Upper lobe of left lung (tissue), 6 donors: Measurements from ENCODE around the gene PRMT9. TPM values are rescaled to one million over a fixed set of nuclear protein-coding genes. Genes with fewer than 3 reads are reported as not detected.

Source experiments
- ATAC-seq, 2 donors: fragments of 200-7000 bp; cut with Tn5 transposase; one replicate each; pipeline ENCODE4 v1.9.1; 2022; ENCODE audit warnings: mild to moderate bottlenecking in 2 of 2, moderate library complexity in 2 of 2; ENCODE audit not compliant: low FRiP score in 2 of 2
- DNase-seq, 2 donors: peaks; one replicate each; pipeline ENCODE4 v3.0.0-alpha.2; 2019 to 2020
- H3K27ac ChIP-seq, 4 donors: fragments of 200-600 bp; sonication (generic); one replicate each; pipeline ENCODE4 v1.5.1; 2016 to 2019
- H3K27me3 ChIP-seq, 4 donors: fragments of 200-600 bp; sonication (generic); one replicate each; pipeline ENCODE4 v1.5.1; 2017 to 2019
- H3K36me3 ChIP-seq, 4 donors: fragments of 200-600 bp; sonication (generic); one replicate each; pipeline ENCODE4 v1.5.1; 2016 to 2019
- H3K4me1 ChIP-seq, 4 donors: fragments of 200-600 bp; sonication (generic); one replicate each; pipeline ENCODE4 v1.5.1; 2018 to 2019
- H3K4me3 ChIP-seq, 4 donors: fragments of 200-600 bp; sonication (generic); one replicate each; pipeline ENCODE4 v1.5.1; 2017 to 2019; ENCODE audit warnings: mild to moderate bottlenecking in 2 of 4, moderate library complexity in 1 of 4
- H3K9me3 ChIP-seq, 4 donors: fragments of 200-600 bp; sonication (generic); one replicate each; pipeline ENCODE4 v1.5.1; 2018 to 2019
- EP300 ChIP-seq, 4 donors: sonication (generic); formaldehyde crosslinking; IDR thresholded peaks; one replicate each; pipeline ENCODE4 v1.5.1; 2017; ENCODE audit warnings: antibody characterized with exemption in 4 of 4, control low read depth in 2 of 4
- POLR2A ChIP-seq, 4 donors: fragments of 450-650 bp; IDR thresholded peaks; one replicate each; pipeline ENCODE4 v1.5.1; 2016 to 2017; ENCODE audit warnings: antibody characterized with exemption in 4 of 4, mild to moderate bottlenecking in 2 of 4
- POLR2AphosphoS5 ChIP-seq, 2 donors: sonication (generic); formaldehyde crosslinking; IDR thresholded peaks; one replicate each; pipeline ENCODE4 v1.5.1; 2017; ENCODE audit warnings: antibody characterized with exemption in 2 of 2
- WGBS, 2 donors: methylation state at CpG; one replicate each; pipeline ENCODE4 v1.1.5; 2017 to 2018; 5-methylcytosine and 5-hydroxymethylcytosine counted together
- total RNA-seq, 6 donors: library from RNA; depleted of rRNA in 4 of 6; stranded (reverse); fragments of >200 nt in 4 of 6; gene quantifications; one replicate each; pipeline versions ENCODE4 v1.1.0 to v1.2.1, GENCODE V29; 2016 to 2021
- TF ChIP-seq, protein P1 (sequence below), 6 experiments: fragments of 450-650 bp in 4 of 6; fragments of 200-600 bp in 2 of 6; sonication (generic) in 2 of 6; IDR thresholded peaks; one replicate each; pipeline ENCODE4 v1.5.1; 2016 to 2019; ENCODE audit warnings: antibody characterized with exemption in 6 of 6
- donor health status: DM: no; HTN: no; CAD: no; lungs with moderate emphysema.
- donor health status: DM: no; HTN: yes; CAD: no; lungs with severe emphysema.

PRMT9 gene
- total RNA-seq, 6 donors from 2014 or later: 5.7 to 12.6 (median 8.0) TPM

DNA sequence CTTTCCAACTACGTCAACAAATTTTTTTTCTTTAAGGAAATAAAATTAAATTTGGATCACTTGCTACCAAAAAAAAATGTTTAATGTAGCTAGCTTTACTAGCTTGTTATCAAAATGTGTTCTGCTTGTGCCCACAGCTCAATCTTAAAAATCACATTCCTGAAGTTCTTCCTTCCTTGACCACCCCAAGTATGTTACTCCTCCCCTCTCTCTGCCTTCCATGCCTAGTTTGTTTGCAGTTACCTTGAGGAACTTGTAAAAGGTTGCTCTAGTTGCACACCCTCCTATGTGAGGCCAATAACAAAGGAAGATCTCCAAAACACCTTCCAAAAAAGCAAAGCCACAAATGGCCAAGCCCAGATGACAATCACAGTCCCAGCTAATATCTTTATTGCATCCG lies 86.4 kb downstream of the PRMT9 start:
- ATAC-seq (no peak), DNase-seq (no peak)
- no peak overlapping the region for H3K27ac ChIP-seq

DNA sequence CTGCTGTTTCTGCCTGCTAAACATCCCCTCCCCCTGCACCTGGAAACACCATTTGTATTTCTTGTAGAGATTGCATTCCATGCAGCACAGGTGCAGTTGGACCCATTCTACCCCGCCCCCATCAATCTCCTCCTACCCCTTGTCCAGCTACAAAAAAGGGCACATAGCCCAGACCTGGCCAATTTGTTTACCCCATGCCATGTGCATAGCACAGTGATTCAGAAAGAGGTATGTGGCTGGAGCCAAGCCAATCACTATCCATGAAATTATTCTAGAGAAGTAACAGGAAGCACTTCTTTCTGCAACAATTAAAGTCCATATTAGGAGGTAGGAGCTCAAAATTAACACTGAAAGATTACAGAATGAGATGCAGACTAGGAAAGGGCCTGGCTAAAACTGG lies 87.0 kb downstream of the PRMT9 start:
- Histone ChIP-seq H3K4me1 (no peaks in the 10 kb centered on the region), H3K9me3 (no peaks in the 10 kb centered on the region), H3K27ac (no peak overlapping the region), H3K36me3 (no peaks in the 10 kb centered on the region), H3K4me3 (no peak overlapping the region), H3K27me3 (no peaks in the 10 kb centered on the region)
- TF ChIP-seq POLR2A (IDR thresholded peaks at IDR 0.05) (no peak), POLR2AphosphoS5 (IDR thresholded peaks at IDR 0.05) (no peak), EP300 (IDR thresholded peaks at IDR 0.05) (no peak)
- TF ChIP-seq, protein P1, sequence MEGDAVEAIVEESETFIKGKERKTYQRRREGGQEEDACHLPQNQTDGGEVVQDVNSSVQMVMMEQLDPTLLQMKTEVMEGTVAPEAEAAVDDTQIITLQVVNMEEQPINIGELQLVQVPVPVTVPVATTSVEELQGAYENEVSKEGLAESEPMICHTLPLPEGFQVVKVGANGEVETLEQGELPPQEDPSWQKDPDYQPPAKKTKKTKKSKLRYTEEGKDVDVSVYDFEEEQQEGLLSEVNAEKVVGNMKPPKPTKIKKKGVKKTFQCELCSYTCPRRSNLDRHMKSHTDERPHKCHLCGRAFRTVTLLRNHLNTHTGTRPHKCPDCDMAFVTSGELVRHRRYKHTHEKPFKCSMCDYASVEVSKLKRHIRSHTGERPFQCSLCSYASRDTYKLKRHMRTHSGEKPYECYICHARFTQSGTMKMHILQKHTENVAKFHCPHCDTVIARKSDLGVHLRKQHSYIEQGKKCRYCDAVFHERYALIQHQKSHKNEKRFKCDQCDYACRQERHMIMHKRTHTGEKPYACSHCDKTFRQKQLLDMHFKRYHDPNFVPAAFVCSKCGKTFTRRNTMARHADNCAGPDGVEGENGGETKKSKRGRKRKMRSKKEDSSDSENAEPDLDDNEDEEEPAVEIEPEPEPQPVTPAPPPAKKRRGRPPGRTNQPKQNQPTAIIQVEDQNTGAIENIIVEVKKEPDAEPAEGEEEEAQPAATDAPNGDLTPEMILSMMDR (IDR thresholded peaks at IDR 0.05): no peak
- peak; percentile 35 to 89 for ATAC-seq
- DNase-seq: peak in 1 of 2 donors; percentile 64
- WGBS, 2 donors: 42 to 61% methylated on average over 1 of the region's 1 CpG

More for the DNA sequence above, 86.4 kb downstream of the PRMT9 start:
- WGBS, 2 donors: 72 to 78% methylated on average over 2 of the region's 2 CpGs
- TF ChIP-seq POLR2A (IDR thresholded peaks at IDR 0.05) (no peak), EP300 (IDR thresholded peaks at IDR 0.05) (no peak), POLR2AphosphoS5 (IDR thresholded peaks at IDR 0.05) (no peak)
- TF ChIP-seq, protein P1 (IDR thresholded peaks at IDR 0.05): no peak
- no peaks in the 10 kb centered on the region for H3K36me3 ChIP-seq
- no peaks in the 10 kb centered on the region for H3K4me1 ChIP-seq
- no peak overlapping the region for H3K4me3 ChIP-seq
- H3K9me3 ChIP-seq: no peaks in the 10 kb centered on the region
- H3K27me3 ChIP-seq: no peaks in the 10 kb centered on the region

DNA sequence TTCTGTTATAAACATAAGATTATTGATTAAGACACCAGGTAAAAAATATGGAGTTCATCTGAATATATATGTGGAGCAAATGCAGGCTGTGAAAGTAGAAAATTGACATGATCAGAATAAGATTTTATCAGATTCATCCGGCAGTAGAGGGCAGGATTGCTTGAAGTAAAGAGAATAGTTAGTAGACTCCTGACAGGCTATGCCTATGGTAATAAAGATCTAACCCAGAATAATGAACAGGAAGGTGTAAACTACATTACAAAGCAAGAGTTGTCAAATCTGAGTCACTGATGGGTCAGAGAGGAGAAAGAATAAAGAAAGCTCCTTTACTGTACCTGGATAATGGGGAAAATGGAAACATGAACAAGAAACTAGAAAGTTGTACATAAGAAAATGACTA lies 87.6 kb downstream of the PRMT9 start:
- DNase-seq (no peak), ATAC-seq (no peak)
- Histone ChIP-seq H3K9me3 (no peaks in the 10 kb centered on the region), H3K27me3 (no peaks in the 10 kb centered on the region), H3K4me3 (no peak overlapping the region), H3K4me1 (no peaks in the 10 kb centered on the region), H3K27ac (no peak overlapping the region), H3K36me3 (no peaks in the 10 kb centered on the region)
- TF ChIP-seq, protein P1 (IDR thresholded peaks at IDR 0.05): no peak
- TF ChIP-seq POLR2AphosphoS5 (IDR thresholded peaks at IDR 0.05) (no peak), EP300 (IDR thresholded peaks at IDR 0.05) (no peak), POLR2A (IDR thresholded peaks at IDR 0.05) (no peak)
- 67 to 80% methylated on average over 1 of the region's 1 CpG for WGBS, 2 donors

DNA sequence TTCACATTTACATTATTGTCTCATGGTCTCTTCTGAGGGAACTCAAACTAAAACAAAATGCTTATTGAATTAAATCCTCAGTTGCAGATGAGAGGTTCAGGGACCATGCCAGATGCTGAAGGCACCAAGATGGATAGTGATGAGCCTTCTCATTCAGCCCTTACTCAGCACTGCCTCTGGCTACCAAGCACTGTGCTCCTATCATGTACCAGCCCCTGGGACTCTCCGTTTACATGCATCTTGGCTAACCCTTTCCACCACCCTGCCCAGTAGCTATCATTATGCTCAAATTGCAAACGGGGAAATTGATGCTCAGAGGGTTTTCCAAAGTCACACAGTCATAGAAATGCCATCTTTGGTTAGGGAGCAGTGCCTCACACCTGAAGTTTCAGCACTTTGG lies 89.4 kb downstream of the PRMT9 start:
- no peak for ATAC-seq
- Histone ChIP-seq H3K9me3 (no peaks in the 10 kb centered on the region), H3K27me3 (no peaks in the 10 kb centered on the region), H3K4me3 (no peak overlapping the region), H3K36me3 (no peaks in the 10 kb centered on the region), H3K27ac (no peak overlapping the region), H3K4me1 (no peaks in the 10 kb centered on the region)
- DNase-seq: no peak
- TF ChIP-seq POLR2A (IDR thresholded peaks at IDR 0.05): no peak
- TF ChIP-seq POLR2AphosphoS5 (IDR thresholded peaks at IDR 0.05): no peak
- TF ChIP-seq, protein P1 (IDR thresholded peaks at IDR 0.05): no peak
- no peak for TF ChIP-seq EP300 (IDR thresholded peaks at IDR 0.05)
- 79 to 85% methylated on average over 2 of the region's 2 CpGs for WGBS, 2 donors

DNA sequence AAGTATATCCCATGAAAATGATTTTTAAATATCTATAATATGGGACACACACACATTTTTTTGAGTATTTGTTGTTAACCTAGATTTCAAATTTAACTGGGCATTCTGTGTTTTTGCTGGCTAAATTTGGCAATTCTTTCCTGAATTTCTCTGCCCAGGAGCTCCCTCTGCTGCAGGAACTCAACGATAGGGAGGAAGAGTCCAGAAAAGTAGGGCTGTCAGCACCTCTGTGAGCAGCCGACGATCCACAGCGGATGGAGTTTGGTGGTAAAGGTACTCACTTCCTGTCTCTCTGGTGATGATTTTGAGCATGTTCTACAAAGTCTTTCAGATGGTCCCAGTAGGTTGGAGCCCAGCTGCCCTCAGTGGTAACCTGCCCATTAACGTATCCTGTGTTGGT lies 89.9 kb downstream of the PRMT9 start:
- ATAC-seq (no peak), DNase-seq (no peak)
- H3K4me3 ChIP-seq: no peak overlapping the region
- TF ChIP-seq, protein P1 (IDR thresholded peaks at IDR 0.05): no peak
- TF ChIP-seq EP300 (IDR thresholded peaks at IDR 0.05) (no peak), POLR2AphosphoS5 (IDR thresholded peaks at IDR 0.05) (no peak), POLR2A (IDR thresholded peaks at IDR 0.05) (no peak)
- H3K36me3 ChIP-seq: no peaks in the 10 kb centered on the region
- WGBS, 2 donors: 64 to 72% methylated on average over 5 of the region's 5 CpGs
- no peaks in the 10 kb centered on the region for H3K9me3 ChIP-seq
- H3K4me1 ChIP-seq: no peaks in the 10 kb centered on the region
- H3K27ac ChIP-seq: no peak overlapping the region
- no peaks in the 10 kb centered on the region for H3K27me3 ChIP-seq
